Measurements from ENCODE around the gene DAAM1. TPM values are rescaled to one million over a fixed set of nuclear protein-coding genes. Genes with fewer than 3 reads are reported as not detected.
A peak's percentile ranks its signal among the peaks of the same experiment; 100 is the strongest.

Gene DAAM1
- polyA plus RNA-seq, 2 of the 4 experiments (the other 2 are of a cell fraction): 6.8 to 10.8 TPM

GRCh38 chr14:59253527-59253926 lies 65.1 kb downstream of the DAAM1 start:
- ATAC-seq (no peak), DNase-seq (ENCODE audit: low read depth in 1 of 2, low spot score in 1 of 2) (no peak), FAIRE-seq (no peak)
- peaks cover 26% of the 10 kb centered on the region for H3K4me1 ChIP-seq
- H3K9me3 ChIP-seq: no peaks in the 10 kb centered on the region
- H3K4me3 ChIP-seq: no peak overlapping the region
- POLR2A ChIA-PET: no interaction called here
- CTCF ChIA-PET: interaction anchor here (0.9 kb wide), 1 partner anchor 24 kb away, joined by 3 read pairs; no protein-coding TSS in a partner anchor
- H3K4me2 ChIP-seq: peak overlapping the region; percentile 68; the same call in 2 of the 3 replicates
- no peak for TF ChIP-seq BHLHE40 (IDR thresholded peaks at IDR 0.05; ENCODE audit: low read depth, low read length)
- no peak for TF ChIP-seq POLR2AphosphoS2 (conservative IDR thresholded peaks at IDR 0.05; ENCODE audit: low read length)
- no peak for TF ChIP-seq HEYL (CRISPR knock-in tag; IDR thresholded peaks at IDR 0.05)
- no peak for TF ChIP-seq SREBF2 (IDR thresholded peaks at IDR 0.05)
- no peak for TF ChIP-seq SMC3 (IDR thresholded peaks at IDR 0.05)
- no peak for TF ChIP-seq BCL3 (IDR thresholded peaks at IDR 0.05)
- no peak for TF ChIP-seq NR3C1 (IDR thresholded peaks at IDR 0.05)
- no peak for TF ChIP-seq MAX (IDR thresholded peaks at IDR 0.05)
- no peak for TF ChIP-seq E2F6 (IDR thresholded peaks at IDR 0.05; ENCODE audit: borderline replicate concordance, low read depth)
- no peak for TF ChIP-seq TP53 (CRISPR knock-in tag; IDR thresholded peaks at IDR 0.05)
- TF ChIP-seq EHF (CRISPR knock-in tag; IDR thresholded peaks at IDR 0.05): no peak
- no peak for TF ChIP-seq JUN (IDR thresholded peaks at IDR 0.05)
- TF ChIP-seq TFCP2L1 (CRISPR knock-in tag; IDR thresholded peaks at IDR 0.05): no peak
- TF ChIP-seq RAD21 (conservative IDR thresholded peaks at IDR 0.05 in 1 of 2, IDR thresholded peaks at IDR 0.05 in 1 of 2): no peak
- no peak for TF ChIP-seq CBX8 (IDR thresholded peaks at IDR 0.05)
- TF ChIP-seq ESRRA (IDR thresholded peaks at IDR 0.05; ENCODE audit: borderline replicate concordance, low read length): no peak
- H3K27ac ChIP-seq: peak overlapping the region in 1 of 2 experiments; percentile 35; a peak in 1 of 6 replicates

- Histone ChIP-seq H3K4me2 (peak overlapping the region; percentile 68), H3K27ac (peak overlapping the region; percentile 49 to 70), H3K4me3 (no peak overlapping the region; the same call in 2 of the 3 replicates), H3K4me1 (peaks cover 26% of the 10 kb centered on the region), H3K9me3 (no peaks in the 10 kb centered on the region)
- ATAC-seq (peak; percentile 72 to 84), DNase-seq (ENCODE audit: low read depth in 1 of 2, low spot score in 1 of 2) (peak in 1 of 2 experiments; percentile 68), FAIRE-seq (peak; percentile 77)
- 38% methylated on average over 7 of the region's 7 CpGs for WGBS (ENCODE audit: missing lambda C conversion rate)
- POLR2A ChIA-PET: no interaction called here
- TF ChIP-seq NFE2L2 (conservative IDR thresholded peaks at IDR 0.05; ENCODE audit: low read length) (no peak), USF2 (IDR thresholded peaks at IDR 0.05) (peak; percentile 47; the same call in 1 of the 2 replicates)
- CTCF ChIA-PET: interaction anchor here (0.9 kb wide), 1 partner anchor 15 kb away, joined by 3 read pairs; no protein-coding TSS in a partner anchor
Observed at GRCh38 chr14:59254146-59254910, 65.9 kb downstream of the DAAM1 start.

- Histone ChIP-seq H3K27ac (peak overlapping the region; percentile 49 to 70), H3K4me2 (peak overlapping the region; percentile 68), H3K4me3 (no peak overlapping the region; the same call in 2 of the 3 replicates), H3K9me3 (no peaks in the 10 kb centered on the region), H3K4me1 (peaks cover 26% of the 10 kb centered on the region)
- DNase-seq (ENCODE audit: low read depth in 1 of 2, low spot score in 1 of 2) (no peak), FAIRE-seq (no peak), ATAC-seq (peak; percentile 17 to 37; a peak in 2 of 6 replicates)
- POLR2A ChIA-PET: no interaction called here
- WGBS (ENCODE audit: missing lambda C conversion rate): 83% methylated on average over 5 of the region's 5 CpGs
- CTCF ChIA-PET: interaction anchor here (0.9 kb wide), 1 partner anchor 15 kb away, joined by 3 read pairs; no protein-coding TSS in a partner anchor
- TF ChIP-seq SMC3 (IDR thresholded peaks at IDR 0.05) (no peak), HOXA7 (CRISPR knock-in tag; IDR thresholded peaks at IDR 0.05) (no peak), RARB (CRISPR knock-in tag; IDR thresholded peaks at IDR 0.05) (no peak), HES2 (IDR thresholded peaks at IDR 0.05) (no peak), NFE2L2 (conservative IDR thresholded peaks at IDR 0.05; ENCODE audit: low read length) (no peak), CEBPB (IDR thresholded peaks at IDR 0.05) (no peak), EP300 (IDR thresholded peaks at IDR 0.05) (no peak), JUNB (IDR thresholded peaks at IDR 0.05) (no peak), MAFK (IDR thresholded peaks at IDR 0.05; ENCODE audit: partially characterized antibody) (no peak), CBX8 (IDR thresholded peaks at IDR 0.05) (no peak), BCL3 (IDR thresholded peaks at IDR 0.05) (no peak), JUN (IDR thresholded peaks at IDR 0.05) (no peak), EHMT2 (IDR thresholded peaks at IDR 0.05; ENCODE audit: low read depth) (no peak)
Observed at GRCh38 chr14:59254911-59255545, 66.6 kb downstream of the DAAM1 start.

Measured in A549 (cell line).